Fibroblast of lung (primary cell): ENCODE results near the gene DNAJB13.

ENCODE experiments used
- CTCF ChIP-seq, 2 donors: IDR thresholded peaks in 1 of 2; conservative IDR thresholded peaks in 1 of 2; 1 replicate in 1 of 2; 2 replicates in 1 of 2; pipeline ENCODE4 v1.5.1; 2011 to 2012; ENCODE audit warnings: low read length in 2 of 2, control low read depth in 1 of 2, inconsistent platforms in 1 of 2, low read depth in 1 of 2, mild to moderate bottlenecking in 1 of 2
- EZH2 ChIP-seq: IDR thresholded peaks from 2 replicates; pipeline ENCODE4 v1.5.1; 2012; ENCODE audit warnings: low read length, control low read depth, mild to moderate bottlenecking; ENCODE audit errors: missing control alignments

- TF ChIP-seq CTCF (conservative IDR thresholded peaks at IDR 0.05 in 1 of 2, IDR thresholded peaks at IDR 0.05 in 1 of 2; ENCODE audit: low read depth in 1 of 2, low read length in 2 of 2) (no peak), EZH2 (no peak)
Measured at GRCh38 chr11:73931951-73932350, 18.9 kb upstream of the DNAJB13 start.
